Measurements from ENCODE around the gene FAM171A1. TPM values are rescaled to one million over a fixed set of nuclear protein-coding genes. Genes with fewer than 3 reads are reported as not detected.

FAM171A1 gene
- total and polyA plus RNA-seq, 2 of the 13 experiments (the other 11 are each of a cell fraction or from before 2014, with no cell fraction given), result 21.5 to 34.7 TPM

DNA sequence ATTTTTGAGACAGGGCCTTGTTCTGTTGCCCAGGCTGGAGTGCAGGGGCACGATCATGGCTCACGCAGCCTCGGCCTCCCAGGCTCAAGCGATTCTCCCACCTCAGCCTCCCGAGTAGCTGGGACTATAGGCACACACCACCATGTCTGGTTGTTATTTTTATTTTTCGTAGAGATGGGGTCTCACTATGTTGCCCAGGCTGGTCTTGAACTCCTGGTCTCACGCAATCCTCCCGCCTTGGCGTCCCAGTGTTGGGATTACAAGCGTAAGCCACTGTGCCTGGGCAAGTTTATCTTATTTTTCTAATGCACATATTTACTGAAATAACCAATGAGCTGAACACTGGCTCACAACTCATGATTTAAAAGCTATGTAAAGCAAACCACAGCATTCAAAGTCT is 61.9 kb downstream of the FAM171A1 start:
- CTCF ChIA-PET (ENCODE audit: low intra/inter-chr PET ratio, low total read pairs), result no interaction called here

DNA sequence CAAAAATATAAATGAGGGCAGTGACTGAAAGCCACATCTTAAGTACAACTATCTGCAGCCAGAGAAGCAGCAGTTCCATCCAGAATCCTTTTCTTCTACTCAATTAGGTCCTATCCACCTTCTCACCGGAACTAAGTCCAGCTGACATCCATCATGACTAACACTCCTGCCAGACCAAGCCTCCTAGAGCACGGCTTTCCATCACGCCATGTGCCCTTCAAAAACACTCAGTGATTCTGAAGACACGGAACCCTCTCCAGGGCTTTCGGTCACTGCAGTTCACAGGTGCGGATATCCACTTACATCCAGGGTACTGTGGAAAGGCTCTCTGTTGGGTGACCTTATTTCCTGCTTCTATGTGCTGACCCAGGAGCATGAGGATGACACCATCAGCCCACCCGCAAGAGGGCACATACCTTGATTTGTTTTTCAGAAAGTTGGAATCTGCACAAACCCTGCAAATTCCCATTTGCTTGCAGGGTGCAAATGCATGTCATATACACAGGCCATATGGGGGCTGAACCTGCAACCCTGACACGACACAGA is 64.3 kb downstream of the FAM171A1 start:
- intact Hi-C loops (cut with micrococcal nuclease; ENCODE audit: unreplicated experiment), result no loop called here
- in situ Hi-C loops (cut with HindIII; ENCODE audit: extremely low pct_ligation_motif_present, low pct_unique_long_range_greater_than_20kb), result no loop called here
- no peak for DNase-seq (ENCODE audit: low spot score)
- ChIA-PET CTCF (ENCODE audit: low intra/inter-chr PET ratio, low total read pairs) (no interaction called here), POLR2A (no interaction called here)
- BruUV-seq (replicated peaks), result no TSS peak
- H2AFZ ChIP-seq (ENCODE audit: low read length), result no peak overlapping the region
- no peak for ATAC-seq
- H3K79me2 ChIP-seq (ENCODE audit: insufficient read depth, low read length), result peaks cover 22% of the 10 kb centered on the region
- FAIRE-seq, result no peak
- H3K4me2 ChIP-seq (ENCODE audit: low read depth, low read length), result no peak overlapping the region
- H4K20me1 ChIP-seq (ENCODE audit: insufficient read depth, low read length), result 0 out of 2 replicates have a peak, but pooled peaks cover 4% of the 10 kb centered on the region
- no peaks in the 10 kb centered on the region for H3K27me3 ChIP-seq (ENCODE audit: control insufficient read depth in 1 of 2, insufficient read depth in 2 of 2, low read length in 2 of 2)
- H3K9ac ChIP-seq (ENCODE audit: insufficient read depth, low read depth, low read length), result no peak overlapping the region
- 97% methylated on average over 8 of the region's 8 CpGs for WGBS (ENCODE audit: low lambda C conversion rate)
- 0 out of 2 replicates have a peak, but pooled peaks cover 8% of the 10 kb centered on the region for H3K4me1 ChIP-seq (ENCODE audit: insufficient read depth, low read length)
- H3K27ac ChIP-seq (ENCODE audit: extremely low read length, insufficient read depth, low read length), result no peak overlapping the region
- H3K9me3 ChIP-seq (ENCODE audit: low read length), result no peaks in the 10 kb centered on the region
- H3K4me3 ChIP-seq (replicated peaks in 1 of 3; ENCODE audit: insufficient read depth in 1 of 3, low read depth in 2 of 3, low read length in 3 of 3), result no peak overlapping the region
- no peaks in the 10 kb centered on the region; a peak in 1 of 5 replicates for H3K36me3 ChIP-seq (replicated peaks in 1 of 2; ENCODE audit: control insufficient read depth in 1 of 2, insufficient read depth in 2 of 2, low read length in 2 of 2)
- no peak for TF ChIP-seq ZNF557 (CRISPR knock-in tag; IDR thresholded peaks at IDR 0.05)
- TF ChIP-seq REL (CRISPR knock-in tag; conservative IDR thresholded peaks at IDR 0.05), result no peak
- TF ChIP-seq, protein P1, sequence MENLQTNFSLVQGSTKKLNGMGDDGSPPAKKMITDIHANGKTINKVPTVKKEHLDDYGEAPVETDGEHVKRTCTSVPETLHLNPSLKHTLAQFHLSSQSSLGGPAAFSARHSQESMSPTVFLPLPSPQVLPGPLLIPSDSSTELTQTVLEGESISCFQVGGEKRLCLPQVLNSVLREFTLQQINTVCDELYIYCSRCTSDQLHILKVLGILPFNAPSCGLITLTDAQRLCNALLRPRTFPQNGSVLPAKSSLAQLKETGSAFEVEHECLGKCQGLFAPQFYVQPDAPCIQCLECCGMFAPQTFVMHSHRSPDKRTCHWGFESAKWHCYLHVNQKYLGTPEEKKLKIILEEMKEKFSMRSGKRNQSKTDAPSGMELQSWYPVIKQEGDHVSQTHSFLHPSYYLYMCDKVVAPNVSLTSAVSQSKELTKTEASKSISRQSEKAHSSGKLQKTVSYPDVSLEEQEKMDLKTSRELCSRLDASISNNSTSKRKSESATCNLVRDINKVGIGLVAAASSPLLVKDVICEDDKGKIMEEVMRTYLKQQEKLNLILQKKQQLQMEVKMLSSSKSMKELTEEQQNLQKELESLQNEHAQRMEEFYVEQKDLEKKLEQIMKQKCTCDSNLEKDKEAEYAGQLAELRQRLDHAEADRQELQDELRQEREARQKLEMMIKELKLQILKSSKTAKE (CRISPR knock-in tag; IDR thresholded peaks at IDR 0.05; ENCODE audit: borderline replicate concordance), result no peak
- no peak for TF ChIP-seq PLRG1 (conservative IDR thresholded peaks at IDR 0.05)
- TF ChIP-seq, protein P2, sequence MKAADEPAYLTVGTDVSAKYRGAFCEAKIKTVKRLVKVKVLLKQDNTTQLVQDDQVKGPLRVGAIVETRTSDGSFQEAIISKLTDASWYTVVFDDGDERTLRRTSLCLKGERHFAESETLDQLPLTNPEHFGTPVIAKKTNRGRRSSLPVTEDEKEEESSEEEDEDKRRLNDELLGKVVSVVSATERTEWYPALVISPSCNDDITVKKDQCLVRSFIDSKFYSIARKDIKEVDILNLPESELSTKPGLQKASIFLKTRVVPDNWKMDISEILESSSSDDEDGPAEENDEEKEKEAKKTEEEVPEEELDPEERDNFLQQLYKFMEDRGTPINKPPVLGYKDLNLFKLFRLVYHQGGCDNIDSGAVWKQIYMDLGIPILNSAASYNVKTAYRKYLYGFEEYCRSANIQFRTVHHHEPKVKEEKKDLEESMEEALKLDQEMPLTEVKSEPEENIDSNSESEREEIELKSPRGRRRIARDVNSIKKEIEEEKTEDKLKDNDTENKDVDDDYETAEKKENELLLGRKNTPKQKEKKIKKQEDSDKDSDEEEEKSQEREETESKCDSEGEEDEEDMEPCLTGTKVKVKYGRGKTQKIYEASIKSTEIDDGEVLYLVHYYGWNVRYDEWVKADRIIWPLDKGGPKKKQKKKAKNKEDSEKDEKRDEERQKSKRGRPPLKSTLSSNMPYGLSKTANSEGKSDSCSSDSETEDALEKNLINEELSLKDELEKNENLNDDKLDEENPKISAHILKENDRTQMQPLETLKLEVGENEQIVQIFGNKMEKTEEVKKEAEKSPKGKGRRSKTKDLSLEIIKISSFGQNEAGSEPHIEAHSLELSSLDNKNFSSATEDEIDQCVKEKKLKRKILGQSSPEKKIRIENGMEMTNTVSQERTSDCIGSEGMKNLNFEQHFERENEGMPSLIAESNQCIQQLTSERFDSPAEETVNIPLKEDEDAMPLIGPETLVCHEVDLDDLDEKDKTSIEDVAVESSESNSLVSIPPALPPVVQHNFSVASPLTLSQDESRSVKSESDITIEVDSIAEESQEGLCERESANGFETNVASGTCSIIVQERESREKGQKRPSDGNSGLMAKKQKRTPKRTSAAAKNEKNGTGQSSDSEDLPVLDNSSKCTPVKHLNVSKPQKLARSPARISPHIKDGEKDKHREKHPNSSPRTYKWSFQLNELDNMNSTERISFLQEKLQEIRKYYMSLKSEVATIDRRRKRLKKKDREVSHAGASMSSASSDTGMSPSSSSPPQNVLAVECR (CRISPR knock-in tag; IDR thresholded peaks at IDR 0.05; ENCODE audit: borderline replicate concordance), result no peak

More for the DNA sequence above, 61.9 kb downstream of the FAM171A1 start:
- Histone ChIP-seq H3K4me1 (ENCODE audit: insufficient read depth, low read length) (0 out of 2 replicates have a peak, but pooled peaks cover 8% of the 10 kb centered on the region), H3K9ac (ENCODE audit: insufficient read depth, low read depth, low read length) (no peak overlapping the region), H2AFZ (ENCODE audit: low read length) (no peak overlapping the region), H3K36me3 (replicated peaks in 1 of 2; ENCODE audit: control insufficient read depth in 1 of 2, insufficient read depth in 2 of 2, low read length in 2 of 2) (peaks cover 4 to 7% of the 10 kb centered on the region in 2 experiments; a peak in 1 of 5 replicates), H3K27me3 (ENCODE audit: control insufficient read depth in 1 of 2, insufficient read depth in 2 of 2, low read length in 2 of 2) (no peaks in the 10 kb centered on the region), H3K27ac (ENCODE audit: extremely low read length, insufficient read depth, low read length) (no peak overlapping the region), H3K9me3 (ENCODE audit: low read length) (no peaks in the 10 kb centered on the region), H4K20me1 (ENCODE audit: insufficient read depth, low read length) (no peaks in the 10 kb centered on the region), H3K4me2 (ENCODE audit: low read depth, low read length) (no peak overlapping the region), H3K79me2 (ENCODE audit: insufficient read depth, low read length) (peaks cover 19% of the 10 kb centered on the region), H3K4me3 (replicated peaks in 1 of 3; ENCODE audit: insufficient read depth in 1 of 3, low read depth in 2 of 3, low read length in 3 of 3) (no peak overlapping the region)
- BruUV-seq (replicated peaks), result no TSS peak
- TF ChIP-seq ZNF121 (CRISPR knock-in tag; IDR thresholded peaks at IDR 0.05), result peak; percentile 83
- TF ChIP-seq ZBTB8A (CRISPR knock-in tag; IDR thresholded peaks at IDR 0.05; ENCODE audit: borderline replicate concordance, low read depth), result no peak
- no peak for TF ChIP-seq ZNF781 (CRISPR knock-in tag; IDR thresholded peaks at IDR 0.05; ENCODE audit: borderline replicate concordance, not compliant biosample characterization)
- no peak for TF ChIP-seq NFIC (IDR thresholded peaks at IDR 0.05; ENCODE audit: low read length)
- intact Hi-C loops (cut with micrococcal nuclease; ENCODE audit: unreplicated experiment), result no loop called here
- POLR2A ChIA-PET, result no interaction called here
- DNase-seq (ENCODE audit: low spot score), result no peak
- no peak for ATAC-seq
- no peak for FAIRE-seq
- in situ Hi-C loops (cut with HindIII; ENCODE audit: extremely low pct_ligation_motif_present, low pct_unique_long_range_greater_than_20kb), result no loop called here
- 99% methylated on average over 10 of the region's 10 CpGs for whole genome bisulfite sequencing (ENCODE audit: low lambda C conversion rate)
